ENCODE measurements around the gene GALNT14.

GRCh38 chr2:31187166-31187565 lies 48.9 kb upstream of the GALNT14 start:
- TF ChIP-seq POLR2A (IDR thresholded peaks at IDR 0.05) (no peak), POLR2AphosphoS5 (IDR thresholded peaks at IDR 0.05) (no peak)
- TF ChIP-seq, protein P1, sequence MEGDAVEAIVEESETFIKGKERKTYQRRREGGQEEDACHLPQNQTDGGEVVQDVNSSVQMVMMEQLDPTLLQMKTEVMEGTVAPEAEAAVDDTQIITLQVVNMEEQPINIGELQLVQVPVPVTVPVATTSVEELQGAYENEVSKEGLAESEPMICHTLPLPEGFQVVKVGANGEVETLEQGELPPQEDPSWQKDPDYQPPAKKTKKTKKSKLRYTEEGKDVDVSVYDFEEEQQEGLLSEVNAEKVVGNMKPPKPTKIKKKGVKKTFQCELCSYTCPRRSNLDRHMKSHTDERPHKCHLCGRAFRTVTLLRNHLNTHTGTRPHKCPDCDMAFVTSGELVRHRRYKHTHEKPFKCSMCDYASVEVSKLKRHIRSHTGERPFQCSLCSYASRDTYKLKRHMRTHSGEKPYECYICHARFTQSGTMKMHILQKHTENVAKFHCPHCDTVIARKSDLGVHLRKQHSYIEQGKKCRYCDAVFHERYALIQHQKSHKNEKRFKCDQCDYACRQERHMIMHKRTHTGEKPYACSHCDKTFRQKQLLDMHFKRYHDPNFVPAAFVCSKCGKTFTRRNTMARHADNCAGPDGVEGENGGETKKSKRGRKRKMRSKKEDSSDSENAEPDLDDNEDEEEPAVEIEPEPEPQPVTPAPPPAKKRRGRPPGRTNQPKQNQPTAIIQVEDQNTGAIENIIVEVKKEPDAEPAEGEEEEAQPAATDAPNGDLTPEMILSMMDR (IDR thresholded peaks at IDR 0.05), result no peak

Measured in gastroesophageal sphincter (tissue), 3 donors.